PC-9 (cell line): ENCODE results near the gene LAMA2. TPM values are rescaled to one million over a fixed set of nuclear protein-coding genes. Genes with fewer than 3 reads are reported as not detected.
"Not testable (repeated sequence)": the region's sequence is repeated elsewhere in the genome, so short reads cannot be mapped to it uniquely, and the experiment has no call there.

Experiments used
- BruUV-seq: library from RNA; stranded (reverse); fragments of 400-500 nt; replicated peaks from 2 replicates; lab custom pipeline; 2021; lab: Mats Ljungman, UMichigan
- CTCF ChIA-PET: fragments of 300-600 bp; sonication (Branson Sonifier 250); formaldehyde crosslinking; loops from one replicate; lab custom pipeline; 2022; ENCODE audit warnings: antibody characterized with exemption; lab: Charles Lee
- POLR2A ChIA-PET: fragments of 300-600 bp; sonication (Branson Sonifier 250); formaldehyde crosslinking; loops from one replicate; lab custom pipeline; 2022; ENCODE audit warnings: antibody characterized with exemption; ENCODE audit not compliant: unreplicated experiment; lab: Charles Lee
- DNase-seq, 2 experiments: peaks; one replicate each; pipeline versions ENCODE4 v3.0.0 to v3.0.0-alpha.2; 2015 to 2022; ENCODE audit warnings: mixed read lengths in 1 of 2
- H2AFZ ChIP-seq: fragments of 200-600 bp; sonication (generic); 2 replicates; pipeline ENCODE4 v1.8.1; 2017; ENCODE audit warnings: antibody characterized with exemption
- H3F3A ChIP-seq: fragments of 200-600 bp; sonication (generic); 2 replicates; pipeline ENCODE4 v1.8.1; 2017; ENCODE audit warnings: antibody characterized with exemption, mild to moderate bottlenecking, low read depth; ENCODE audit not compliant: insufficient read depth
- H3K27ac ChIP-seq: fragments of 200-600 bp; sonication (generic); 2 replicates; pipeline ENCODE4 v1.6.1; 2016; ENCODE audit warnings: mixed run types
- H3K27me3 ChIP-seq: fragments of 200-600 bp; sonication (generic); 2 replicates; pipeline ENCODE4 v1.6.1; 2016; ENCODE audit warnings: low read depth, mixed run types; ENCODE audit not compliant: insufficient read depth
- H3K36me3 ChIP-seq: fragments of 200-600 bp; sonication (generic); 2 replicates; pipeline ENCODE4 v1.6.1; 2016; ENCODE audit warnings: low read depth, mixed run types
- H3K4me1 ChIP-seq: fragments of 200-600 bp; sonication (generic); replicated peaks from 2 replicates; pipeline ENCODE4 v1.6.1; 2016; ENCODE audit warnings: mixed run types; ENCODE audit not compliant: insufficient read depth
- H3K4me2 ChIP-seq: fragments of 200-600 bp; sonication (generic); 2 replicates; pipeline ENCODE4 v1.6.1; 2017; ENCODE audit warnings: mixed run types
- H3K4me3 ChIP-seq: fragments of 200-600 bp; sonication (generic); 2 replicates; pipeline ENCODE4 v1.6.1; 2016; ENCODE audit warnings: mixed run types
- H3K79me2 ChIP-seq: fragments of 200-600 bp; sonication (generic); 2 replicates; pipeline ENCODE4 v1.6.1; 2017; ENCODE audit warnings: low read depth, mixed run types
- H3K9me2 ChIP-seq: fragments of 200-600 bp; sonication (generic); 2 replicates; pipeline ENCODE4 v1.8.1; 2017; ENCODE audit warnings: mild to moderate bottlenecking; ENCODE audit not compliant: insufficient read depth
- H3K9me3 ChIP-seq: fragments of 200-600 bp; sonication (generic); 2 replicates; pipeline ENCODE4 v1.8.1; 2016; ENCODE audit warnings: low read depth; ENCODE audit not compliant: insufficient read depth
- H4K20me1 ChIP-seq: fragments of 200-600 bp; sonication (generic); 2 replicates; pipeline ENCODE4 v1.8.1; 2017; ENCODE audit not compliant: insufficient read depth
- EZH2 ChIP-seq: fragments of 200-600 bp; sonication (generic); IDR thresholded peaks from 2 replicates; pipeline ENCODE4 v1.8.0; 2017; ENCODE audit warnings: antibody characterized with exemption, low read depth
- intact Hi-C: fragments of 100-400 bp; cut with micrococcal nuclease; formaldehyde crosslinking; loops from one replicate; pipeline ENCODE4 v1.10.0; 2022; ENCODE audit not compliant: unreplicated experiment
- total RNA-seq: library from RNA; stranded (reverse); gene quantifications from 2 replicates; pipeline ENCODE4 v1.2.3, GENCODE V29; 2021
- TF ChIP-seq, protein P1 (sequence below): fragments of 200-600 bp; sonication (generic); conservative IDR thresholded peaks from 2 replicates; pipeline ENCODE4 v1.6.1; 2017; ENCODE audit warnings: mixed run types, antibody characterized with exemption, mild to moderate bottlenecking, moderate library complexity

LAMA2 gene
- total RNA-seq, 1 experiment from 2014 or later = 2.8 TPM

DNA sequence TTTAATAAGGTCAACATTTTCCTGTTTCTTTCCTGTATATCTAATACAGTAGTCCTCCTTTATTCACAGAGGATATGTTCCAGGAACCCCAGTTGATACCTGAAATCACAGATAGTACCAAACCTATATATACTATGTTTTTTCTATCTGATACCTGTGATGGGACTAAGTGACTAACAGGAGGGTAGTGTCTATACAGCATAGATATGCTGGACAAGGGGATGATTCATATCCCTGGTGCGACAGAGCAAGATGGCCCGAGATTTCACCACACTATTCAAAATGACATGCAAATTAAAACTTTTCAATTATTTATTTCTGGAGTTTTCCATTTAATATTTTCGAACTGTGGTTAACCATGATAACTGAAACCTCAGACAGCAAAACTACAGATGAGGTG lies 281.1 kb downstream of the LAMA2 start:
- no TSS peak for BruUV-seq
- no peak overlapping the region for H2AFZ ChIP-seq

DNA sequence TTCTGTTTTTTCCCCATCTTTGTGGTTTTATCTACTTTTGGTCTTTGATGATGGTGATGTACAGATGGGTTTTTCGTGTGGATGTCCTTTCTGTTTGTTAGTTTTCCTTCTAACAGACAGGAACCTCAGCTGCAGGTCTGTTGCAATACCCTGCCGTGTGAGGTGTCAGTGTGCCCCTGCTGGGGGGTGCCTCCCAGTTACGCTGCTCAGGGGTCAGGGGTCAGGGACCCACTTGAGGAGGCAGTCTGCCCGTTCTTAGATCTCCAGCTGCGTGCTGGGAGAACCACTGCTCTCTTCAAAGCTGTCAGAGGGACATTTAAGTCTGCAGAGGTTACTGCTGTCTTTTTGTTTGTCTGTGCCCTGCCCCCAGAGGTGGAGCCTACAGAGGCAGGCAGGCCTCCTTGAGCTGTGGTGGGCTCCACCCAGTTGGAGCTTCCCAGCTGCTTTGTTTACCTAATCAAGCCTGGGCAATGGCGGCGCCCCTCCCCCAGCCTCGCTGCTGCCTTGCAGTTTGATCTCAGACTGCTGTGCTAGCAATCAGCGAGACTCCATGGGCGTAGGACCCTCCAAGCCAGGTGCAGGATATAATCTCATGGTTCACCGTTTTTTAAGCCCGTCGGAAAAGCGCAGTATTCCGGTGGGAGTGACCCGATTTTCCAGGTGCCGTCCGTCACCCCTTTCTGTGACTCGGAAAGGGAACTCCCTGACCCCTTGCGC lies 289.5 kb downstream of the LAMA2 start:
- CTCF ChIA-PET, H3K4me2 ChIP-seq, H3K27me3 ChIP-seq, H3K9me3 ChIP-seq, BruUV-seq, H2AFZ ChIP-seq, H3K27ac ChIP-seq, H3K79me2 ChIP-seq, H4K20me1 ChIP-seq, DNase-seq, H3K9me2 ChIP-seq, H3F3A ChIP-seq, H3K36me3 ChIP-seq, H3K4me1 ChIP-seq, intact Hi-C loops, POLR2A ChIA-PET, H3K4me3 ChIP-seq: not testable (repeated sequence)

More for the DNA sequence above, 281.1 kb downstream of the LAMA2 start:
- no peak overlapping the region for H3K4me3 ChIP-seq
- intact Hi-C loops = no loop called here
- H3K9me3 ChIP-seq = 0 out of 2 replicates have a peak, but pooled peaks cover 4% of the 10 kb centered on the region
- H3K4me2 ChIP-seq = no peak overlapping the region
- CTCF ChIA-PET = no interaction called here
- no peak overlapping the region for H3K27ac ChIP-seq
- H3K9me2 ChIP-seq = no peaks in the 10 kb centered on the region; the same call in 1 of the 2 replicates
- no peaks in the 10 kb centered on the region for H3K4me1 ChIP-seq
- TF ChIP-seq EZH2 = no peak
- TF ChIP-seq, protein P1, sequence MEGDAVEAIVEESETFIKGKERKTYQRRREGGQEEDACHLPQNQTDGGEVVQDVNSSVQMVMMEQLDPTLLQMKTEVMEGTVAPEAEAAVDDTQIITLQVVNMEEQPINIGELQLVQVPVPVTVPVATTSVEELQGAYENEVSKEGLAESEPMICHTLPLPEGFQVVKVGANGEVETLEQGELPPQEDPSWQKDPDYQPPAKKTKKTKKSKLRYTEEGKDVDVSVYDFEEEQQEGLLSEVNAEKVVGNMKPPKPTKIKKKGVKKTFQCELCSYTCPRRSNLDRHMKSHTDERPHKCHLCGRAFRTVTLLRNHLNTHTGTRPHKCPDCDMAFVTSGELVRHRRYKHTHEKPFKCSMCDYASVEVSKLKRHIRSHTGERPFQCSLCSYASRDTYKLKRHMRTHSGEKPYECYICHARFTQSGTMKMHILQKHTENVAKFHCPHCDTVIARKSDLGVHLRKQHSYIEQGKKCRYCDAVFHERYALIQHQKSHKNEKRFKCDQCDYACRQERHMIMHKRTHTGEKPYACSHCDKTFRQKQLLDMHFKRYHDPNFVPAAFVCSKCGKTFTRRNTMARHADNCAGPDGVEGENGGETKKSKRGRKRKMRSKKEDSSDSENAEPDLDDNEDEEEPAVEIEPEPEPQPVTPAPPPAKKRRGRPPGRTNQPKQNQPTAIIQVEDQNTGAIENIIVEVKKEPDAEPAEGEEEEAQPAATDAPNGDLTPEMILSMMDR = no peak
- H4K20me1 ChIP-seq = no peaks in the 10 kb centered on the region
- POLR2A ChIA-PET = no interaction called here
- DNase-seq = no peak
- H3K27me3 ChIP-seq = no peaks in the 10 kb centered on the region
- no peaks in the 10 kb centered on the region for H3K79me2 ChIP-seq
- H3K36me3 ChIP-seq = no peaks in the 10 kb centered on the region
- H3F3A ChIP-seq = no peaks in the 10 kb centered on the region

DNA sequence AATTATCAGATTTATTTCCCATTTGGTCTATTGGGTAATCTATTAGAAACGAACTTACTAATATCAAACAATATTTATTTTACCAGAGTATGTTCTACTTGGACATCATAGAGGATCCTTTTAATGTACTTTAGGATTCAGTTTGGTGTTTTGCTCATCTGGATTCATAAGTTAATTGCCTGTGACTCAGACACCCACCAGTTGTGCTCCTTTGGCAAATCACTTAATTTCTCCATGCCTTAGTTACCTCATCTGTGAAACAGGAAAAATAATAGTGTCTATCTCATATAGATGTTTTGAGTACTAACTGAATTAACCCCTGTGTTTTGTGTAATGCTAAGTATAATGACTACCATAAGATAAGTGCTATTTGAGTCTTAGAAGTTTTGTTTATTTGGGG lies 292.1 kb downstream of the LAMA2 start:
- no peak overlapping the region for H3K27ac ChIP-seq
- TF ChIP-seq EZH2 = no peak
- TF ChIP-seq, protein P1 = no peak
- no peaks in the 10 kb centered on the region for H4K20me1 ChIP-seq
- H3K27me3 ChIP-seq = no peaks in the 10 kb centered on the region
- no peaks in the 10 kb centered on the region for H3K79me2 ChIP-seq
- no peak for DNase-seq
- H3K4me3 ChIP-seq = no peak overlapping the region
- H3K9me3 ChIP-seq = no peaks in the 10 kb centered on the region
- H3K9me2 ChIP-seq = no peaks in the 10 kb centered on the region
- no peak overlapping the region for H3K4me2 ChIP-seq
- H2AFZ ChIP-seq = no peak overlapping the region
- ChIA-PET CTCF (no interaction called here), POLR2A (no interaction called here)
- intact Hi-C loops = no loop called here
- no peaks in the 10 kb centered on the region for H3F3A ChIP-seq
- no peaks in the 10 kb centered on the region for H3K36me3 ChIP-seq
- no peaks in the 10 kb centered on the region for H3K4me1 ChIP-seq
- no TSS peak for BruUV-seq
